Measurements from ENCODE around the gene TGFB1I1.

GRCh38 chr16:31470615-31471014 lies 1.3 kb upstream of the TGFB1I1 start:
- TF ChIP-seq POLR2A (IDR thresholded peaks at IDR 0.05; ENCODE audit: low read depth, low read length) (no peak), POLR2AphosphoS5 (IDR thresholded peaks at IDR 0.05; ENCODE audit: low read depth, low read length) (no peak)

Data from GM12891 (cell line).